RWPE2 (cell line): ENCODE results near the gene TMTC1.

Experiments
- ATAC-seq: fragments of 200-7000 bp; cut with Tn5 transposase; 3 replicates; pipeline ENCODE4 v1.9.1; 2021; ENCODE audit warnings: low read depth
- DNase-seq: peaks from one replicate; pipeline ENCODE4 v3.0.0-alpha.2; 2020; ENCODE audit warnings: low spot score
- H3K27ac ChIP-seq: fragments of 450-650 bp; 2 replicates; pipeline ENCODE4 v1.5.1; 2017; ENCODE audit warnings: mild to moderate bottlenecking; ENCODE audit not compliant: poor library complexity, severe bottlenecking
- H3K27me3 ChIP-seq: fragments of 250-450 bp; sonication (Bioruptor Pico); 2 replicates; pipeline ENCODE4 v1.5.1; 2021; ENCODE audit warnings: mild to moderate bottlenecking, moderate library complexity; ENCODE audit not compliant: insufficient read depth, poor library complexity, severe bottlenecking
- H3K36me3 ChIP-seq: fragments of 250-450 bp; sonication (Bioruptor Pico); 2 replicates; pipeline ENCODE4 v1.5.1; 2020; ENCODE audit warnings: low read depth, mild to moderate bottlenecking, moderate library complexity
- H3K4me1 ChIP-seq: fragments of 250-450 bp; sonication (Bioruptor Pico); 2 replicates; pipeline ENCODE4 v1.5.1; 2021; ENCODE audit warnings: mild to moderate bottlenecking, moderate library complexity; ENCODE audit not compliant: insufficient read depth, poor library complexity, severe bottlenecking
- H3K4me3 ChIP-seq: fragments of 250-450 bp; sonication (Bioruptor Pico); 2 replicates; pipeline ENCODE4 v1.5.1; 2021; ENCODE audit warnings: mild to moderate bottlenecking, moderate library complexity; ENCODE audit not compliant: severe bottlenecking
- H3K9me3 ChIP-seq: fragments of 250-450 bp; sonication (Bioruptor Pico); 2 replicates; pipeline ENCODE4 v1.5.1; 2021; ENCODE audit warnings: mild to moderate bottlenecking, moderate library complexity; ENCODE audit not compliant: severe bottlenecking
- TF ChIP-seq, protein P1 (sequence below): fragments of 450-650 bp; IDR thresholded peaks from one replicate; pipeline ENCODE4 v1.5.1; 2017; ENCODE audit warnings: mild to moderate bottlenecking, moderate library complexity; ENCODE audit not compliant: poor library complexity, severe bottlenecking

The TMTC1 gene

DNA sequence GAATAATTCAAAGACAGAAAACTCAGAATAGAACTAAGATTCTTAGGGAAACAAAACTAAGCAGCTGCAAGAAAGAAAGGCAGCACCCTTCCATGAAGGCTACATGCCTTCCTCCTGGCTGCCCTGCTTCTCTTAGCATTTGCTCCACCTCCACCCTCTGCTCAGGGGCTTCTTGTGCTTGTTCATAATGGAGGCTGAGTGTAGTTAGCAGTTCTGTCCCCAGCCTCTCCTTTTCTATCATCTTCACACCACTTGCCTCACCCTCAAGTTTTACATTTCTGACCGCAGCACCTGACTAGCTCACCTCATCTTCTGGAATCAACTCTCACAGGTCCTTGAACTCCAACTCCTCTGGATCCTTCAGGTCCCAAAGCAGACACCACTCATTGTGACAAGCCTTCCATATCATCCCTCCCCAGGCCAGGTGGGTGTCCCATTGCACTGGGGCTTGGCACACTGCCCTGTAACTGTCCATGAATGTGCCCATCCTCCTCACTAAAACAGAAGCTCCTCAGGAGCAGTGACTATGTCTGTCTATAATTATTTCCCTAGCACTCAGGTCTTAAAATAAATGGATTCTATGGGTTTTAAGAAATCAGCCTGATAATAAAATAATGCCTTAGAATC, 139.1 kb downstream of the TMTC1 start:
- no peak overlapping the region for H3K4me3 ChIP-seq
- ATAC-seq: no peak
- H3K27ac ChIP-seq: no peak overlapping the region
- H3K36me3 ChIP-seq: no peaks in the 10 kb centered on the region
- H3K9me3 ChIP-seq: no peaks in the 10 kb centered on the region
- DNase-seq: no peak
- H3K4me1 ChIP-seq: peaks cover 6% of the 10 kb centered on the region
- TF ChIP-seq, protein P1, sequence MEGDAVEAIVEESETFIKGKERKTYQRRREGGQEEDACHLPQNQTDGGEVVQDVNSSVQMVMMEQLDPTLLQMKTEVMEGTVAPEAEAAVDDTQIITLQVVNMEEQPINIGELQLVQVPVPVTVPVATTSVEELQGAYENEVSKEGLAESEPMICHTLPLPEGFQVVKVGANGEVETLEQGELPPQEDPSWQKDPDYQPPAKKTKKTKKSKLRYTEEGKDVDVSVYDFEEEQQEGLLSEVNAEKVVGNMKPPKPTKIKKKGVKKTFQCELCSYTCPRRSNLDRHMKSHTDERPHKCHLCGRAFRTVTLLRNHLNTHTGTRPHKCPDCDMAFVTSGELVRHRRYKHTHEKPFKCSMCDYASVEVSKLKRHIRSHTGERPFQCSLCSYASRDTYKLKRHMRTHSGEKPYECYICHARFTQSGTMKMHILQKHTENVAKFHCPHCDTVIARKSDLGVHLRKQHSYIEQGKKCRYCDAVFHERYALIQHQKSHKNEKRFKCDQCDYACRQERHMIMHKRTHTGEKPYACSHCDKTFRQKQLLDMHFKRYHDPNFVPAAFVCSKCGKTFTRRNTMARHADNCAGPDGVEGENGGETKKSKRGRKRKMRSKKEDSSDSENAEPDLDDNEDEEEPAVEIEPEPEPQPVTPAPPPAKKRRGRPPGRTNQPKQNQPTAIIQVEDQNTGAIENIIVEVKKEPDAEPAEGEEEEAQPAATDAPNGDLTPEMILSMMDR: no peak
- H3K27me3 ChIP-seq: no peaks in the 10 kb centered on the region

DNA sequence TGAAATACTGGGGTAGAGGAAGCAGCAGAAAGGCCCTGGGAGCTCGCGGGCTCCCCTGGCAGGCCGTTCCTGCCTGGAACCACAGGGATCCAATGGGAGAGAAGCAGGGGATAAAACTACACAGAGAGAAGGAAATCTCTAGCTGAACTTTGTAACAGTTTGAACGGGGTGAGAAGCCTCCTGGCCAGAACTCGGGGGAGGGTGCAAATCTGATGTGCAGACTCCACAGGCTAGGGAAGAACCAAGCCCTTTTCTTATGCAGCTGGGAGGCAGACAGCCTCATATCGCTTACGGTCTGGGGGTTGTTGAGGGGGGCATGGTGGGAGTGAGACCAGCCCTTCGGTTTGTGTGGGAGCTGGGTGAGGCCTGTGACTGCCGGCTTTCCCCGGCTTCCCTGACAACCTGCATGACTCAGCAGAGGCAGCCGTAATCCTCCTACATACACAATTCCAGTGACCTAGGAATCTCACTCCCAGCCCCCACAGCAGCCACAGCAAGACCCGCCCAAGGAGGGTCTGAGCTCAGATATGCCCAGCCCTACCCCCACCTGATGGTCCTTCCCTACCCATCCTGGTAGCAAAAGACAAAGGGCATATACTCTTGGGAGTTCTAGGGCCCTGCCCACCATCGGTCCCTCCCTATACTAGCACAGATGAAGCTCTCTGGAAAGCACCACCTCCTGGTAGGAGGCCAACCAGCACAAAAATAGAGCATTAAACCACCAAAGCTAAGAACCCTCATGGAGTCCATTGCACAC, 143.0 kb downstream of the TMTC1 start:
- H3K27ac ChIP-seq: no peak overlapping the region
- peak; percentile 33; the same call in 1 of the 3 replicates for ATAC-seq
- no peaks in the 10 kb centered on the region for H3K27me3 ChIP-seq
- DNase-seq: no peak
- H3K4me3 ChIP-seq: no peak overlapping the region
- H3K9me3 ChIP-seq: no peaks in the 10 kb centered on the region
- no peaks in the 10 kb centered on the region for H3K36me3 ChIP-seq
- TF ChIP-seq, protein P1: no peak
- H3K4me1 ChIP-seq: peaks cover 6% of the 10 kb centered on the region

DNA sequence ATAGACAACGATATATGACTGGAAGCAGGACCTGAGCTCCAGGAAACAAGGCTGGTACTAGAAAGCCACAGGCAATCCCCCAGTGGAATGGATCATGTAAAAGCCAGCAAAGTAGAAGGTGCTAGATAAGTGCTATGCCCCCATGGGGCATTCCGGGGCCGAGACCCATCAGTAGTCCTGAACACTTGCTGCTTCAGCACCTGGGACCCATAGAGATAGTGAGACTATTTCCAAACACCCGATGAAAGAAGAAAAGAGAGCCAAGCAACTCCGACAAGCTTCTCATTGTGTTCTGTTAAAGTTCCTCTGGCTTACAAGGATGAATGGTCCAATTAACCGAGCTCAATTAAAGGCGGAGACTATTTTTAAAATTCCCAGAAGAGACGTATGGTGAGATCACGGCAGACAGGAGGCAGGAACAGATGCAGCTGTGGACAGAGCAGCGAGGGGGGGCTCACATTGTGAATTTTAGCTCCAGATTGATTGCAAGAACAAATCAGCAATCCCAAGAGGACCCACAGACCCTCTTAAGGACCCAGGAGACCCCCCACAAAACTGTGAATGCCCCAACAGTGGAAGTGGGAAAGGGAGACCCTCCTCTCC, 143.7 kb downstream of the TMTC1 start:
- peaks cover 6% of the 10 kb centered on the region for H3K4me1 ChIP-seq
- TF ChIP-seq, protein P1: no peak
- no peaks in the 10 kb centered on the region for H3K36me3 ChIP-seq
- no peaks in the 10 kb centered on the region for H3K27me3 ChIP-seq
- no peaks in the 10 kb centered on the region for H3K9me3 ChIP-seq
- DNase-seq (no peak), ATAC-seq (no peak)
- H3K27ac ChIP-seq: no peak overlapping the region
- H3K4me3 ChIP-seq: no peak overlapping the region

DNA sequence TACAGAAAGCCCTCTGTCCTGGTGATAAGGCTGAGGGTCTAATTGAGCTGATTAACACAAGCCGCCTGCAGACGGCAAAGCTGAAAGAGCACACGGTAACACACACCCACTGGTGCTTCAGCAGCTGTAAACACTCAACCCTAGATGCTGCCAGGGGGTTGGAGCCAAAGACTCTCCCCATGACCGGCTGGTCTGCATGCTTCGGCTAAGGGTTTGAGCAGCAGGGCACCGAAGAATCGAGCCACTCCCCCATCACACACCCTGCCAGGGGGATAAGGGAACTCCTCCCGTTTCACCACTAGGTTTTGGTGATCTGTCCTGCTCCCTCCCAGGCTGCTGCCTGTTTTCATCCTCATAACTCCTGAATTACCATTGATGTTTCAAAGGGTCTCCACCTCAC, 145.2 kb downstream of the TMTC1 start:
- Histone ChIP-seq H3K27me3 (no peaks in the 10 kb centered on the region), H3K36me3 (no peaks in the 10 kb centered on the region), H3K9me3 (no peaks in the 10 kb centered on the region), H3K4me1 (peaks cover 13% of the 10 kb centered on the region), H3K27ac (no peak overlapping the region), H3K4me3 (no peak overlapping the region)
- TF ChIP-seq, protein P1: no peak
- no peak for ATAC-seq
- DNase-seq: no peak
